ENCODE data around the gene AZGP1. TPM values are rescaled to one million over a fixed set of nuclear protein-coding genes. Genes with fewer than 3 reads are reported as not detected.
"Not testable (repeated sequence)": the region's sequence is repeated elsewhere in the genome, so short reads cannot be mapped to it uniquely, and the experiment has no call there.

Gene AZGP1
- total RNA-seq, 4 donors from 2014 or later = 2.6 to 10.3 (median 4.2) TPM; not detected in 1

- H3K9me3 ChIP-seq = no peaks in the 10 kb centered on the region
- peaks cover 0 to 5% (median 0%) of the 10 kb centered on the region in 3 donors for H3K27me3 ChIP-seq
- peaks cover 4 to 8% of the 10 kb centered on the region in 2 donors for H3K4me1 ChIP-seq
- intact Hi-C loops (cut with DNase I; ENCODE audit: low total_unique reads) (loop anchor here (5.0 kb wide), 2 partner anchors 90 to 135 kb away; partner anchors contain the start of genes MBLAC1 and ZNF3), in situ Hi-C loops (cut with MboI; ENCODE audit: low sequenced_read_pairs in 4 of 4) (loop anchor here in 2 of 4 donors (10.0 kb wide), 2 partner anchors 78 to 132 kb away; partner anchors contain the start of genes TRIM4 (in 2 of the 2) and MBLAC1 (in 1 of the 2))
- no peak for TF ChIP-seq POLR2A (IDR thresholded peaks at IDR 0.05)
- no peak for TF ChIP-seq CTCF (IDR thresholded peaks at IDR 0.05 in 4 of 5, conservative IDR thresholded peaks at IDR 0.05 in 1 of 5)
- no peak overlapping the region for H3K4me3 ChIP-seq
- no peak overlapping the region for H3K27ac ChIP-seq
- no peak for DNase-seq
- ATAC-seq = no peak
- H3K36me3 ChIP-seq = no peaks in the 10 kb centered on the region
These were observed 16.7 kb upstream of the AZGP1 start for GRCh38 chr7:99992330-99993038.

- in situ Hi-C loops (cut with MboI; ENCODE audit: low sequenced_read_pairs in 4 of 4) = loop anchor here in 2 of 4 donors (10.0 kb wide), 2 partner anchors 77 to 133 kb away; partner anchors contain the start of genes TRIM4 (in 2 of the 2) and MBLAC1 (in 1 of the 2)
These were observed 15.7 kb upstream of the AZGP1 start for GRCh38 chr7:99991543-99991942.

GRCh38 chr7:99990460-99990852, 14.6 kb upstream of the AZGP1 start:
- Histone ChIP-seq H3K4me3 (peak overlapping the region in 3 of 4 donors; percentile 6 to 37 (median 35)), H3K4me1 (peaks cover 0 to 5% of the 10 kb centered on the region in 2 donors), H3K27me3 (no peaks in the 10 kb centered on the region), H3K27ac (no peak overlapping the region), H3K9me3 (no peaks in the 10 kb centered on the region), H3K36me3 (no peaks in the 10 kb centered on the region)
- intact Hi-C loops (cut with DNase I; ENCODE audit: low total_unique reads) (loop anchor here (2.0 to 5.0 kb wide), 3 partner anchors 78 to 137 kb away; partner anchors contain the start of genes MBLAC1 and ZNF3), in situ Hi-C loops (cut with MboI; ENCODE audit: low sequenced_read_pairs in 4 of 4) (loop anchor here in 2 of 4 donors (10.0 kb wide), 2 partner anchors 76 to 134 kb away; partner anchors contain the start of genes TRIM4 (in 2 of the 2) and MBLAC1 (in 1 of the 2))
- peak in 1 of 2 donors; percentile 9 for ATAC-seq
- TF ChIP-seq CTCF (IDR thresholded peaks at IDR 0.05 in 4 of 5, conservative IDR thresholded peaks at IDR 0.05 in 1 of 5) = no peak
- no peak for DNase-seq

More at GRCh38 chr7:99991543-99991942, 15.7 kb upstream of the AZGP1 start:
- intact Hi-C loops (cut with DNase I; ENCODE audit: low total_unique reads) = loop anchor here (1.0 to 5.0 kb wide), 4 partner anchors 79 to 360 kb away; partner anchors contain the start of genes MBLAC1 and ZNF3
- ATAC-seq, H3K9me3 ChIP-seq, H3K27ac ChIP-seq, DNase-seq, H3K36me3 ChIP-seq, H3K27me3 ChIP-seq, H3K4me3 ChIP-seq, H3K4me1 ChIP-seq: not testable (repeated sequence)

GRCh38 chr7:99987846-99988245, 12.0 kb upstream of the AZGP1 start:
- no peak for DNase-seq
- Histone ChIP-seq H3K27me3 (no peaks in the 10 kb centered on the region), H3K36me3 (no peaks in the 10 kb centered on the region), H3K4me3 (no peak overlapping the region), H3K27ac (no peak overlapping the region), H3K9me3 (no peaks in the 10 kb centered on the region), H3K4me1 (no peaks in the 10 kb centered on the region)
- in situ Hi-C loops (cut with MboI; ENCODE audit: low sequenced_read_pairs in 4 of 4) = loop anchor here in 1 of 4 donors (10.0 kb wide), 1 partner anchor 147 kb away; no protein-coding TSS in a partner anchor
- intact Hi-C loops (cut with DNase I; ENCODE audit: low total_unique reads) = no loop called here
- TF ChIP-seq CTCF (IDR thresholded peaks at IDR 0.05 in 4 of 5, conservative IDR thresholded peaks at IDR 0.05 in 1 of 5) = no peak
- TF ChIP-seq POLR2A (IDR thresholded peaks at IDR 0.05) = no peak
- no peak for ATAC-seq

- H3K4me3 ChIP-seq; ATAC-seq; intact Hi-C loops (cut with DNase I; ENCODE audit: low total_unique reads); H3K27ac ChIP-seq; DNase-seq; H3K27me3 ChIP-seq; H3K36me3 ChIP-seq; H3K9me3 ChIP-seq; H3K4me1 ChIP-seq: not testable (repeated sequence)
- in situ Hi-C loops (cut with MboI; ENCODE audit: low sequenced_read_pairs in 4 of 4) = loop anchor here in 1 of 4 donors (10.0 kb wide), 1 partner anchor 147 kb away; no protein-coding TSS in a partner anchor
These were observed 11.5 kb upstream of the AZGP1 start for GRCh38 chr7:99987306-99987705.

Measured in gastrocnemius medialis (tissue), 4 donors.